Vagina (tissue), 2 donors: Measurements from ENCODE around the gene METTL25.

Source experiments
- CTCF ChIP-seq, 3 experiments: fragments of 450-650 bp in 2 of 3; fragments of 200-600 bp in 1 of 3; sonication (generic) in 1 of 3; IDR thresholded peaks; one replicate each; pipeline ENCODE4 v1.5.1; 2017 to 2019; ENCODE audit warnings: antibody characterized with exemption in 3 of 3, mild to moderate bottlenecking in 2 of 3, moderate library complexity in 2 of 3
- POLR2A ChIP-seq, 2 donors: fragments of 450-650 bp; IDR thresholded peaks; one replicate each; pipeline ENCODE4 v1.6.1; 2017; ENCODE audit warnings: antibody characterized with exemption in 2 of 2, mild to moderate bottlenecking in 2 of 2, moderate library complexity in 2 of 2
- POLR2AphosphoS5 ChIP-seq, 2 donors: sonication (generic); formaldehyde crosslinking; IDR thresholded peaks; one replicate each; pipeline ENCODE4 v1.9.0; 2017; ENCODE audit warnings: antibody characterized with exemption in 2 of 2, mild to moderate bottlenecking in 2 of 2, low read depth in 1 of 2; ENCODE audit not compliant: insufficient read depth in 1 of 2

- TF ChIP-seq POLR2A (IDR thresholded peaks at IDR 0.05) (no peak), CTCF (IDR thresholded peaks at IDR 0.05) (no peak), POLR2AphosphoS5 (IDR thresholded peaks at IDR 0.05; ENCODE audit: insufficient read depth in 1 of 2, low read depth in 1 of 2) (no peak)
Observed at GRCh38 chr12:82426586-82426985, 68.3 kb downstream of the METTL25 start.
